K562 treated with DMSO at 1 percent for 48 hours (cell line): ENCODE results near the gene SRI. TPM values are rescaled to one million over a fixed set of nuclear protein-coding genes. Genes with fewer than 3 reads are reported as not detected.

ENCODE experiments used
- total RNA-seq: library from RNA; unstranded; fragments of 300-600 nt; gene quantifications from 2 replicates; pipeline ENCODE4 v1.2.3, GENCODE V29; 2022; ENCODE audit warnings: low replicate concordance; ENCODE audit errors: extremely low read depth

Gene SRI, protein sequence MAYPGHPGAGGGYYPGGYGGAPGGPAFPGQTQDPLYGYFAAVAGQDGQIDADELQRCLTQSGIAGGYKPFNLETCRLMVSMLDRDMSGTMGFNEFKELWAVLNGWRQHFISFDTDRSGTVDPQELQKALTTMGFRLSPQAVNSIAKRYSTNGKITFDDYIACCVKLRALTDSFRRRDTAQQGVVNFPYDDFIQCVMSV
- not detected in 2 replicates for total RNA-seq

DNA sequence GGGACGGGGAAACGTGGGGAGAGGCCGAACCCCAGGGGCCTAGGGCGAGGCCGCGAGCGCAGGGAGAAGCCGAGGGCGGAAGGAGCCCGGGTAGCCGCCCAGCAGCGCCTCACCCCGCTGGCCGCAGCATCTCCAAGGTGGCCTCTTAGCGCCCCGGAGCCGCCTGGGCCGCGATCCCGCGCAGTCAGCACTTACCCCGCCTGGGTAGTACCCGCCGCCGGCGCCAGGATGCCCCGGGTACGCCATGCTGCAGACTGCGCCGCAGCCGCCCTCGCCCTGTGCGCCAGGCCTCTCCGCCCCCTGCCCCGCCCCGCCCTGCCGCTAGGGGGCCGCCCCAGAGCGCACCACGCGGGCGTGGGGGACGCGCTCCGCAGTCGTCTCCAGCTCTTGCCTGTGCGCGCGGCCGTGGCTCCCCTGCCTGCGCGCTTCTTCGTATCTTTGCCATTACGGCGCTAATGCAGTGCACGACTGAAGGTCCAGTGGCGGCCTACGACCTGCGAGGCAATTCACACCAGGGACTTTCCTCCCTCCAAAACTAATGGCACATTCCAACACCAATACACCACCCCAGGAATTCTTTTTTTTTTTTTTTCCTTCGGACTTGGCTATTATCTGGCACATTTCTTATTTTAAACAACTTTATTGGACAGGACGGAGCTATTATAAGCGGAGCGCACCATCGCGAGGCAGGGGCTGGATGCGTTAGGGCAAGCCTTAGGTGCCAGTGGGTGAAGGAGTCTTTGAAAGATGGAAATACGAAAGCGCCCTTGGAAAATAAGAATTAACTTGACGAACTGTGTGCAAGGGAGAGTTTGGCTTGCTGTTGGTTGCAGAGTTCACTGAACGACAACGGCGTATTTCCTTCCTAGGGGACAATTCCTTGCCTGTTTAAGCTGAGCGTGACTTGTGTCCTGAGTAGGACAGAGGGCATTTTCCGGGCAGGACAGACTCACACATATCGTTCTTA, at the start of gene SRI:
TSS of gene SRI (minus strand) at position 258 of the 967 bp plus-strand sequence. CDS start at position 246, 12 bp downstream.

Other genes with a start within 250 kb of the SRI start
- not detected in 2 replicates for gene STEAP4, start 86.9 kb upstream of the SRI start, total RNA-seq